Esophagus (tissue), 2 donors: ENCODE measurements around the gene ZNF516. TPM values are rescaled to one million over a fixed set of nuclear protein-coding genes. Genes with fewer than 3 reads are reported as not detected.
A peak's percentile ranks its signal among the peaks of the same experiment; 100 is the strongest.

ENCODE experiments used
- H3K27ac ChIP-seq, 2 donors: one replicate each; pipeline ENCODE4 v1.5.1; 2013; ENCODE audit warnings: low read depth in 2 of 2, mild to moderate bottlenecking in 2 of 2, inconsistent platforms in 1 of 2, low read length in 1 of 2, moderate library complexity in 1 of 2
- H3K27me3 ChIP-seq, 2 donors: one replicate each; pipeline ENCODE4 v1.6.1; 2013; ENCODE audit warnings: low read length in 2 of 2, control low read depth in 1 of 2, mild to moderate bottlenecking in 1 of 2; ENCODE audit not compliant: insufficient read depth in 2 of 2, control insufficient read depth in 1 of 2
- H3K36me3 ChIP-seq, 2 donors: one replicate each; pipeline ENCODE4 v1.6.1; 2013; ENCODE audit warnings: low read length in 1 of 2; ENCODE audit not compliant: control insufficient read depth in 2 of 2, insufficient read depth in 2 of 2
- H3K4me1 ChIP-seq, 2 donors: one replicate each; pipeline ENCODE4 v1.6.1; 2013; ENCODE audit warnings: low read length in 1 of 2; ENCODE audit not compliant: control insufficient read depth in 2 of 2, insufficient read depth in 2 of 2
- H3K4me3 ChIP-seq, 2 donors: one replicate each; pipeline ENCODE4 v1.5.1; 2013; ENCODE audit warnings: low read length in 2 of 2, mild to moderate bottlenecking in 2 of 2, low read depth in 1 of 2, moderate library complexity in 1 of 2
- H3K9me3 ChIP-seq, 2 donors: one replicate each; pipeline ENCODE4 v1.6.1; 2013; ENCODE audit warnings: mild to moderate bottlenecking in 2 of 2, low read depth in 1 of 2, low read length in 1 of 2, moderate library complexity in 1 of 2; ENCODE audit not compliant: control insufficient read depth in 2 of 2, insufficient read depth in 1 of 2
- WGBS, 2 donors: extraction: QIAGEN DNeasy Blood & Tissue Kit; methylation state at CpG; one replicate each; pipeline ENCODE4 v1.1.7; 2013; 5-methylcytosine and 5-hydroxymethylcytosine counted together
- polyA plus RNA-seq, 2 donors: library from polyadenylated mRNA; stranded (reverse); fragments of 200-250 nt; gene quantifications; one replicate each; pipeline ENCODE4 v1.2.3, GENCODE V29; 2013
- donor health status: healthy with polysubstance abuse.
- donor health status: Bipolar disorder and iron deficiency.

The ZNF516 gene
- polyA plus RNA-seq, 2 donors = 4.0 to 5.4 TPM

- 59 to 66% methylated on average over 13 of the region's 13 CpGs for WGBS, 2 donors
- H3K27me3 ChIP-seq = no peaks in the 10 kb centered on the region
- peaks cover 0 to 2% of the 10 kb centered on the region in 2 donors for H3K4me1 ChIP-seq
- H3K27ac ChIP-seq = no peak overlapping the region
- H3K4me3 ChIP-seq = no peak overlapping the region
- no peaks in the 10 kb centered on the region for H3K9me3 ChIP-seq
- H3K36me3 ChIP-seq = peaks cover 0 to 3% of the 10 kb centered on the region in 2 donors
Measured at GRCh38 chr18:76420898-76421684, 74.0 kb downstream of the ZNF516 start.

GRCh38 chr18:76419811-76420210 is 75.2 kb downstream of the ZNF516 start:
- 95 to 97% methylated on average over 3 of the region's 3 CpGs for WGBS, 2 donors
- Histone ChIP-seq H3K27ac (no peak overlapping the region), H3K4me3 (no peak overlapping the region), H3K4me1 (peaks cover 0 to 2% of the 10 kb centered on the region in 2 donors), H3K9me3 (no peaks in the 10 kb centered on the region), H3K27me3 (no peaks in the 10 kb centered on the region), H3K36me3 (peaks cover 0 to 3% of the 10 kb centered on the region in 2 donors)

- 33 to 53% methylated on average over 9 of the region's 9 CpGs for WGBS, 2 donors
- Histone ChIP-seq H3K4me1 (no peaks in the 10 kb centered on the region), H3K27me3 (no peaks in the 10 kb centered on the region), H3K9me3 (no peaks in the 10 kb centered on the region), H3K36me3 (peaks cover 0 to 3% of the 10 kb centered on the region in 2 donors), H3K4me3 (no peak overlapping the region), H3K27ac (no peak overlapping the region)
Measured at GRCh38 chr18:76416911-76417310, 78.1 kb downstream of the ZNF516 start.

- WGBS, 2 donors = 91 to 94% methylated on average over 17 of the region's 17 CpGs
- no peaks in the 10 kb centered on the region for H3K27me3 ChIP-seq
- no peaks in the 10 kb centered on the region for H3K9me3 ChIP-seq
- H3K36me3 ChIP-seq = peaks cover 0 to 3% of the 10 kb centered on the region in 2 donors
- H3K4me3 ChIP-seq = no peak overlapping the region
- peak overlapping the region in 1 of 2 donors; percentile 3 for H3K27ac ChIP-seq
- H3K4me1 ChIP-seq = no peaks in the 10 kb centered on the region
Measured at GRCh38 chr18:76414936-76415621, 80.0 kb downstream of the ZNF516 start.

- Histone ChIP-seq H3K27me3 (no peaks in the 10 kb centered on the region), H3K27ac (no peak overlapping the region), H3K4me1 (no peaks in the 10 kb centered on the region), H3K36me3 (no peaks in the 10 kb centered on the region), H3K4me3 (no peak overlapping the region), H3K9me3 (no peaks in the 10 kb centered on the region)
- 92 to 93% methylated on average over 19 of the region's 19 CpGs for whole genome bisulfite sequencing, 2 donors
Measured at GRCh38 chr18:76412818-76413565, 82.0 kb downstream of the ZNF516 start.

- Histone ChIP-seq H3K27me3 (no peaks in the 10 kb centered on the region), H3K36me3 (no peaks in the 10 kb centered on the region), H3K4me1 (no peaks in the 10 kb centered on the region), H3K4me3 (no peak overlapping the region), H3K27ac (no peak overlapping the region), H3K9me3 (no peaks in the 10 kb centered on the region)
- 79 to 80% methylated on average over 21 of the region's 21 CpGs for WGBS, 2 donors
Measured at GRCh38 chr18:76412010-76412817, 82.8 kb downstream of the ZNF516 start.

- H3K27me3 ChIP-seq = no peaks in the 10 kb centered on the region
- H3K4me3 ChIP-seq = no peak overlapping the region
- 80 to 83% methylated on average over 11 of the region's 11 CpGs for WGBS, 2 donors
- H3K27ac ChIP-seq = no peak overlapping the region
- H3K36me3 ChIP-seq = no peaks in the 10 kb centered on the region
- H3K9me3 ChIP-seq = no peaks in the 10 kb centered on the region
- no peaks in the 10 kb centered on the region for H3K4me1 ChIP-seq
Measured at GRCh38 chr18:76410660-76411417, 84.2 kb downstream of the ZNF516 start.

- H3K27ac ChIP-seq = no peak overlapping the region
- H3K9me3 ChIP-seq = no peaks in the 10 kb centered on the region
- WGBS, 2 donors = 88 to 90% methylated on average over 5 of the region's 5 CpGs
- no peak overlapping the region for H3K4me3 ChIP-seq
- H3K27me3 ChIP-seq = no peaks in the 10 kb centered on the region
- peaks cover 0 to 3% of the 10 kb centered on the region in 2 donors for H3K36me3 ChIP-seq
- no peaks in the 10 kb centered on the region for H3K4me1 ChIP-seq
Measured at GRCh38 chr18:76410033-76410432, 85.0 kb downstream of the ZNF516 start.
